Liver (tissue), 3 donors: Measurements from ENCODE around the gene LRPAP1.

ENCODE experiments used
- CTCF ChIP-seq: fragments of 150-350 bp; IDR thresholded peaks from 2 replicates; pipeline ENCODE4 v1.5.1; 2017; ENCODE audit warnings: improper control_type of control experiment, low read depth, low read length; ENCODE audit not compliant: missing input control
- EGR1 ChIP-seq, 2 donors: IDR thresholded peaks; 2 replicates each; pipeline ENCODE4 v1.6.1; 2016 to 2018; ENCODE audit warnings: antibody characterized with exemption in 2 of 2, low read depth in 2 of 2
- FOXA1 ChIP-seq: IDR thresholded peaks from 2 replicates; pipeline ENCODE4 v1.6.1; 2016; ENCODE audit warnings: antibody characterized with exemption
- GABPA ChIP-seq, 2 donors: IDR thresholded peaks in 1 of 2; conservative IDR thresholded peaks in 1 of 2; 2 replicates each; pipeline ENCODE4 v1.6.1; 2016; ENCODE audit warnings: antibody characterized with exemption in 2 of 2, mild to moderate bottlenecking in 1 of 2, moderate library complexity in 1 of 2
- HNF4A ChIP-seq, 2 donors: conservative IDR thresholded peaks; 2 replicates each; pipeline ENCODE4 v1.6.1; 2016; ENCODE audit warnings: antibody characterized with exemption in 2 of 2, mild to moderate bottlenecking in 2 of 2
- HNF4G ChIP-seq: IDR thresholded peaks from 2 replicates; pipeline ENCODE4 v1.6.1; 2016; ENCODE audit warnings: antibody characterized with exemption
- NR2F2 ChIP-seq: IDR thresholded peaks from 2 replicates; pipeline ENCODE4 v1.6.1; 2016; ENCODE audit warnings: antibody characterized with exemption
- RAD21 ChIP-seq, 2 donors: IDR thresholded peaks; 2 replicates each; pipeline ENCODE4 v1.6.1; 2016; ENCODE audit warnings: antibody characterized with exemption in 2 of 2, mild to moderate bottlenecking in 2 of 2
- REST ChIP-seq: IDR thresholded peaks from 2 replicates; pipeline ENCODE4 v1.6.1; 2016; ENCODE audit warnings: antibody characterized with exemption, mild to moderate bottlenecking
- SP1 ChIP-seq: IDR thresholded peaks from 2 replicates; pipeline ENCODE4 v1.6.1; 2018; ENCODE audit warnings: antibody characterized with exemption, mild to moderate bottlenecking
- TAF1 ChIP-seq: conservative IDR thresholded peaks from 2 replicates; pipeline ENCODE4 v1.6.1; 2016; ENCODE audit warnings: antibody characterized with exemption, mild to moderate bottlenecking
- YY1 ChIP-seq: IDR thresholded peaks from 2 replicates; pipeline ENCODE4 v1.6.1; 2016; ENCODE audit warnings: antibody characterized with exemption, mild to moderate bottlenecking
- ZBTB33 ChIP-seq: IDR thresholded peaks from 2 replicates; pipeline ENCODE4 v1.6.1; 2016; ENCODE audit warnings: antibody characterized with exemption
- TF ChIP-seq, protein P1 (sequence below): IDR thresholded peaks from 2 replicates; pipeline ENCODE4 v1.6.1; 2016; ENCODE audit warnings: antibody characterized with exemption
- donor health status: healthy.
- donor health status: healthy.

- TF ChIP-seq RAD21 (IDR thresholded peaks at IDR 0.05) (no peak), REST (no peak), CTCF (no peak), SP1 (no peak), EGR1 (IDR thresholded peaks at IDR 0.05; ENCODE audit: low read depth in 2 of 2) (no peak), NR2F2 (no peak), TAF1 (no peak), GABPA (IDR thresholded peaks at IDR 0.05 in 1 of 2, conservative IDR thresholded peaks at IDR 0.05 in 1 of 2) (no peak), FOXA1 (no peak), YY1 (no peak), HNF4G (no peak), ZBTB33 (no peak), HNF4A (conservative IDR thresholded peaks at IDR 0.05) (no peak)
- TF ChIP-seq, protein P1, sequence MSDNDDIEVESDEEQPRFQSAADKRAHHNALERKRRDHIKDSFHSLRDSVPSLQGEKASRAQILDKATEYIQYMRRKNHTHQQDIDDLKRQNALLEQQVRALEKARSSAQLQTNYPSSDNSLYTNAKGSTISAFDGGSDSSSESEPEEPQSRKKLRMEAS, result no peak
Observed at GRCh38 chr4:3501126-3501824, 30.9 kb downstream of the LRPAP1 start.
